MG63 (cell line): ENCODE data around the gene SYNE2. TPM values are rescaled to one million over a fixed set of nuclear protein-coding genes. Genes with fewer than 3 reads are reported as not detected.

ENCODE experiments used
- DNase-seq: peaks from one replicate; pipeline ENCODE4 v3.0.0-alpha.2; 2020
- H3K27me3 ChIP-seq: fragments of 250-450 bp; sonication (Bioruptor Pico); 2 replicates; pipeline ENCODE4 v1.5.1; 2020; ENCODE audit warnings: mild to moderate bottlenecking, moderate library complexity
- H3K36me3 ChIP-seq: fragments of 250-450 bp; sonication (Bioruptor Pico); 2 replicates; pipeline ENCODE4 v1.5.1; 2020; ENCODE audit warnings: mild to moderate bottlenecking, moderate library complexity
- H3K4me3 ChIP-seq: fragments of 250-450 bp; sonication (Bioruptor Pico); 2 replicates; pipeline ENCODE4 v1.5.1; 2020; ENCODE audit warnings: mild to moderate bottlenecking, moderate library complexity
- H3K9me3 ChIP-seq: fragments of 250-450 bp; sonication (Bioruptor Pico); 2 replicates; pipeline ENCODE4 v1.5.1; 2020; ENCODE audit warnings: mild to moderate bottlenecking, moderate library complexity
- total RNA-seq: library from RNA; depleted of rRNA; stranded (reverse); fragments of >200 nt; shearing (Covaris generic); gene quantifications from 2 replicates; pipeline ENCODE4 v1.2.3, GENCODE V29; 2014; ENCODE audit warnings: low replicate concordance

Gene SYNE2
- total RNA-seq, 1 experiment from 2014 or later, result 2.6 TPM

GRCh38 chr14:63972323-63972932, 119.6 kb downstream of the SYNE2 start:
- Histone ChIP-seq H3K4me3 (no peak overlapping the region), H3K27me3 (no peaks in the 10 kb centered on the region), H3K9me3 (no peaks in the 10 kb centered on the region), H3K36me3 (no peaks in the 10 kb centered on the region)
- no peak for DNase-seq

- H3K9me3 ChIP-seq, result no peaks in the 10 kb centered on the region
- H3K36me3 ChIP-seq, result no peaks in the 10 kb centered on the region
- no peaks in the 10 kb centered on the region for H3K27me3 ChIP-seq
- H3K4me3 ChIP-seq, result no peak overlapping the region
- no peak for DNase-seq
Measured at GRCh38 chr14:63974176-63974575, 121.4 kb downstream of the SYNE2 start.

- DNase-seq, result no peak
- Histone ChIP-seq H3K9me3 (no peaks in the 10 kb centered on the region), H3K4me3 (no peak overlapping the region), H3K36me3 (no peaks in the 10 kb centered on the region), H3K27me3 (no peaks in the 10 kb centered on the region)
Measured at GRCh38 chr14:63981569-63981968, 128.8 kb downstream of the SYNE2 start.

- no peaks in the 10 kb centered on the region for H3K36me3 ChIP-seq
- H3K4me3 ChIP-seq, result no peak overlapping the region
- H3K27me3 ChIP-seq, result no peaks in the 10 kb centered on the region
- DNase-seq, result no peak
- no peaks in the 10 kb centered on the region for H3K9me3 ChIP-seq
Measured at GRCh38 chr14:63982156-63982555, 129.4 kb downstream of the SYNE2 start.

GRCh38 chr14:63982629-63983028, 129.8 kb downstream of the SYNE2 start:
- H3K27me3 ChIP-seq, result no peaks in the 10 kb centered on the region
- DNase-seq, result no peak
- no peak overlapping the region for H3K4me3 ChIP-seq
- H3K9me3 ChIP-seq, result no peaks in the 10 kb centered on the region
- H3K36me3 ChIP-seq, result no peaks in the 10 kb centered on the region

GRCh38 chr14:63986789-63987533, 134.2 kb downstream of the SYNE2 start:
- Histone ChIP-seq H3K9me3 (no peaks in the 10 kb centered on the region), H3K27me3 (no peaks in the 10 kb centered on the region), H3K4me3 (no peak overlapping the region), H3K36me3 (no peaks in the 10 kb centered on the region)
- DNase-seq, result no peak

GRCh38 chr14:63988579-63988978, 135.8 kb downstream of the SYNE2 start:
- Histone ChIP-seq H3K9me3 (no peaks in the 10 kb centered on the region), H3K27me3 (no peaks in the 10 kb centered on the region), H3K4me3 (no peak overlapping the region), H3K36me3 (no peaks in the 10 kb centered on the region)
- DNase-seq, result no peak

- Histone ChIP-seq H3K27me3 (no peaks in the 10 kb centered on the region), H3K4me3 (no peak overlapping the region), H3K9me3 (no peaks in the 10 kb centered on the region), H3K36me3 (no peaks in the 10 kb centered on the region)
- DNase-seq, result no peak
Measured at GRCh38 chr14:63991833-63992232, 139.0 kb downstream of the SYNE2 start.

- no peaks in the 10 kb centered on the region for H3K9me3 ChIP-seq
- no peaks in the 10 kb centered on the region for H3K27me3 ChIP-seq
- no peaks in the 10 kb centered on the region for H3K36me3 ChIP-seq
- H3K4me3 ChIP-seq, result no peak overlapping the region
- DNase-seq, result no peak
Measured at GRCh38 chr14:63992858-63993257, 140.1 kb downstream of the SYNE2 start.

GRCh38 chr14:63993992-63994391, 141.2 kb downstream of the SYNE2 start:
- no peak for DNase-seq

GRCh38 chr14:63995285-63995684, 142.5 kb downstream of the SYNE2 start:
- no peaks in the 10 kb centered on the region for H3K9me3 ChIP-seq
- no peak overlapping the region for H3K4me3 ChIP-seq
- H3K27me3 ChIP-seq, result no peaks in the 10 kb centered on the region
- no peak for DNase-seq
- no peaks in the 10 kb centered on the region for H3K36me3 ChIP-seq

More at GRCh38 chr14:63993992-63994391, 141.2 kb downstream of the SYNE2 start:
- no peaks in the 10 kb centered on the region for H3K36me3 ChIP-seq
- no peak overlapping the region for H3K4me3 ChIP-seq
- no peaks in the 10 kb centered on the region for H3K27me3 ChIP-seq
- H3K9me3 ChIP-seq, result no peaks in the 10 kb centered on the region

GRCh38 chr14:63996016-63996415, 143.2 kb downstream of the SYNE2 start:
- no peaks in the 10 kb centered on the region for H3K27me3 ChIP-seq
- DNase-seq, result no peak
- no peak overlapping the region for H3K4me3 ChIP-seq
- H3K36me3 ChIP-seq, result no peaks in the 10 kb centered on the region
- no peaks in the 10 kb centered on the region for H3K9me3 ChIP-seq

- Histone ChIP-seq H3K27me3 (no peaks in the 10 kb centered on the region), H3K9me3 (no peaks in the 10 kb centered on the region), H3K36me3 (no peaks in the 10 kb centered on the region), H3K4me3 (no peak overlapping the region)
- no peak for DNase-seq
Measured at GRCh38 chr14:63996625-63997220, 143.9 kb downstream of the SYNE2 start.

- Histone ChIP-seq H3K4me3 (no peak overlapping the region), H3K9me3 (no peaks in the 10 kb centered on the region), H3K36me3 (no peaks in the 10 kb centered on the region), H3K27me3 (no peaks in the 10 kb centered on the region)
- DNase-seq, result no peak
Measured at GRCh38 chr14:64000749-64001148, 147.9 kb downstream of the SYNE2 start.

GRCh38 chr14:64005822-64006221, 153.0 kb downstream of the SYNE2 start:
- no peak overlapping the region for H3K4me3 ChIP-seq
- no peaks in the 10 kb centered on the region for H3K9me3 ChIP-seq
- H3K36me3 ChIP-seq, result no peaks in the 10 kb centered on the region
- DNase-seq, result no peak
- H3K27me3 ChIP-seq, result no peaks in the 10 kb centered on the region

- Histone ChIP-seq H3K4me3 (no peak overlapping the region), H3K27me3 (no peaks in the 10 kb centered on the region)
Measured at GRCh38 chr14:64008016-64008415, 155.2 kb downstream of the SYNE2 start.

GRCh38 chr14:64012003-64012402, 159.2 kb downstream of the SYNE2 start:
- Histone ChIP-seq H3K27me3 (no peaks in the 10 kb centered on the region), H3K9me3 (no peaks in the 10 kb centered on the region; the same call in 1 of the 2 replicates), H3K36me3 (no peaks in the 10 kb centered on the region), H3K4me3 (no peak overlapping the region)
- DNase-seq, result no peak

More at GRCh38 chr14:64008016-64008415, 155.2 kb downstream of the SYNE2 start:
- Histone ChIP-seq H3K36me3 (no peaks in the 10 kb centered on the region), H3K9me3 (no peaks in the 10 kb centered on the region)
- no peak for DNase-seq

- Histone ChIP-seq H3K36me3 (no peaks in the 10 kb centered on the region), H3K4me3 (no peak overlapping the region), H3K9me3 (no peaks in the 10 kb centered on the region; the same call in 1 of the 2 replicates), H3K27me3 (no peaks in the 10 kb centered on the region)
- no peak for DNase-seq
Measured at GRCh38 chr14:64012720-64013119, 159.9 kb downstream of the SYNE2 start.
